GM12891 (cell line): Measurements from ENCODE around the gene NFKBIA.

Experiments
- POLR2A ChIP-seq: IDR thresholded peaks from 2 replicates; pipeline ENCODE4 v1.6.1; 2011; ENCODE audit warnings: low read depth, low read length, control low read depth
- POLR2AphosphoS5 ChIP-seq: IDR thresholded peaks from 2 replicates; pipeline ENCODE4 v1.6.1; 2011; ENCODE audit warnings: low read depth, low read length, control low read depth
- SPI1 ChIP-seq: IDR thresholded peaks from 2 replicates; pipeline ENCODE4 v1.6.1; 2011; ENCODE audit warnings: low read depth, low read length, control low read depth
- TAF1 ChIP-seq: IDR thresholded peaks from 2 replicates; pipeline ENCODE4 v1.6.1; 2011; ENCODE audit warnings: low read depth, low read length, control low read depth

- TF ChIP-seq POLR2A = no peak
- TF ChIP-seq POLR2AphosphoS5 = no peak
- no peak for TF ChIP-seq TAF1
- TF ChIP-seq SPI1 = no peak
These were observed 10.1 kb downstream of the NFKBIA start for GRCh38 chr14:35394326-35395013.
